RWPE2 (cell line): ENCODE results near the gene MYO18A.

Experiments
- ATAC-seq: fragments of 200-7000 bp; cut with Tn5 transposase; 3 replicates; pipeline ENCODE4 v1.9.1; 2021; ENCODE audit warnings: low read depth
- DNase-seq: peaks from one replicate; pipeline ENCODE4 v3.0.0-alpha.2; 2020; ENCODE audit warnings: low spot score
- H3K27ac ChIP-seq: fragments of 450-650 bp; 2 replicates; pipeline ENCODE4 v1.5.1; 2017; ENCODE audit warnings: mild to moderate bottlenecking; ENCODE audit not compliant: poor library complexity, severe bottlenecking
- H3K27me3 ChIP-seq: fragments of 250-450 bp; sonication (Bioruptor Pico); 2 replicates; pipeline ENCODE4 v1.5.1; 2021; ENCODE audit warnings: mild to moderate bottlenecking, moderate library complexity; ENCODE audit not compliant: insufficient read depth, poor library complexity, severe bottlenecking
- H3K36me3 ChIP-seq: fragments of 250-450 bp; sonication (Bioruptor Pico); 2 replicates; pipeline ENCODE4 v1.5.1; 2020; ENCODE audit warnings: low read depth, mild to moderate bottlenecking, moderate library complexity
- H3K4me1 ChIP-seq: fragments of 250-450 bp; sonication (Bioruptor Pico); 2 replicates; pipeline ENCODE4 v1.5.1; 2021; ENCODE audit warnings: mild to moderate bottlenecking, moderate library complexity; ENCODE audit not compliant: insufficient read depth, poor library complexity, severe bottlenecking
- H3K4me3 ChIP-seq: fragments of 250-450 bp; sonication (Bioruptor Pico); 2 replicates; pipeline ENCODE4 v1.5.1; 2021; ENCODE audit warnings: mild to moderate bottlenecking, moderate library complexity; ENCODE audit not compliant: severe bottlenecking
- H3K9me3 ChIP-seq: fragments of 250-450 bp; sonication (Bioruptor Pico); 2 replicates; pipeline ENCODE4 v1.5.1; 2021; ENCODE audit warnings: mild to moderate bottlenecking, moderate library complexity; ENCODE audit not compliant: severe bottlenecking
- CTCF ChIP-seq: fragments of 450-650 bp; IDR thresholded peaks from one replicate; pipeline ENCODE4 v1.5.1; 2017; ENCODE audit warnings: mild to moderate bottlenecking, moderate library complexity; ENCODE audit not compliant: poor library complexity, severe bottlenecking

Gene MYO18A

GRCh38 chr17:29113334-29113733, 66.9 kb downstream of the MYO18A start:
- peaks cover 5% of the 10 kb centered on the region for H3K4me1 ChIP-seq
- DNase-seq (no peak), ATAC-seq (no peak)
- no peak for TF ChIP-seq CTCF
- no peak overlapping the region for H3K27ac ChIP-seq
- H3K36me3 ChIP-seq, result peaks cover 47% of the 10 kb centered on the region
- no peaks in the 10 kb centered on the region for H3K27me3 ChIP-seq
- no peaks in the 10 kb centered on the region for H3K9me3 ChIP-seq
- no peak overlapping the region for H3K4me3 ChIP-seq

DNA sequence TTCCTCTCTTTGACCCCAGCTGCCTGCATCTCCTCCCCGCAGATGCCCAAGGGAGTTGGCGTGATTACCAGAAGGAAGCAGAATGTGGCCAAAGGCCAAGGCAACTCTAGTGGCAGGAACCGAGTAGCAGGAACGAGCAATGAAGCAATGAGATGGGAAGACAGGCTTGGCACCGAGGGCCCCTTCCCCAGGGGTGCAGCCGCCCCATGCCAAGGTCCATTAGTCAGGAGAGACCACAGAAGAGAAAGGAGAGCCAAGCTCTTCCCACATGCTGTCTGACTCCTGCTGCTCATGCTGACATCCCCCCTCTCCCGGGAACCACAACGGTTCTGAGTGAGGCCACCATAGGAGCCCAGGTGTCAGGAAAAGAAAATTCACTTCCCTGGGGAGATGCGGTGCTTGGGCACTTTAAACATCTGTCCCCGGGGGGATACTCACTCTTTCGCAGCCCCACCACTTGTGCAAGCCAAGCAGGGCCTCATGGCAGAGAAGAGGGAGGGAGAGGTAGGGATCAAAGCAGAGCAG, 67.4 kb downstream of the MYO18A start:
- Histone ChIP-seq H3K4me1 (peaks cover 8% of the 10 kb centered on the region), H3K27ac (no peak overlapping the region), H3K9me3 (no peaks in the 10 kb centered on the region), H3K36me3 (peaks cover 47% of the 10 kb centered on the region), H3K27me3 (no peaks in the 10 kb centered on the region), H3K4me3 (no peak overlapping the region)
- ATAC-seq (no peak), DNase-seq (no peak)
- no peak for TF ChIP-seq CTCF

- no peak overlapping the region for H3K4me3 ChIP-seq
- TF ChIP-seq CTCF, result peak; percentile 90
- H3K27me3 ChIP-seq, result no peaks in the 10 kb centered on the region
- no peaks in the 10 kb centered on the region for H3K9me3 ChIP-seq
- H3K4me1 ChIP-seq, result peaks cover 8% of the 10 kb centered on the region
- no peak overlapping the region for H3K27ac ChIP-seq
- ATAC-seq, result peak; percentile 66
- DNase-seq, result no peak
- H3K36me3 ChIP-seq, result peaks cover 51% of the 10 kb centered on the region
These were observed 68.2 kb downstream of the MYO18A start for GRCh38 chr17:29111816-29112499.

DNA sequence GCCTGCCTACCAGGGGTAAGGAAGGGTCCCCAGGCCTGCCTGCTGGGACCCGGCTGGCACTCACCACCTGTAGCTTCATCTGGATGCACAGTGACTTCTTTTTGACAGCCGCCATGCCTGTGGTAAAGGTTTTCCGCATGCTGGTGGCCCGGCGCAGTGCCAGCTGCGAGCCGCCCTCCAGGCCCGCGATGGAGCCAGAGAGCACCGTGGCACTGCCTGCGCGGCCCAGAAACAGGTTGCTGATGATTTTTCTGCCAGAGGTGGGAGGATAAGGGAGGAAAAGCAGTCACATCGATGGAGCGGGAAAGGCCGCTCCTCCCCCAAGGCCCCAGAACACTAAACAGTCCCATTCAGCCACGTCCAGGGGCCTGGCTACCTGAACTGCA, 69.8 kb downstream of the MYO18A start:
- Histone ChIP-seq H3K9me3 (no peaks in the 10 kb centered on the region), H3K4me3 (no peak overlapping the region), H3K4me1 (peaks cover 8% of the 10 kb centered on the region), H3K27me3 (no peaks in the 10 kb centered on the region), H3K27ac (no peak overlapping the region), H3K36me3 (peaks cover 55% of the 10 kb centered on the region)
- TF ChIP-seq CTCF, result no peak
- DNase-seq (no peak), ATAC-seq (no peak)
